Trophoblast cell (in vitro differentiated cells and primary cell): Measurements from ENCODE around the gene POPDC2.

Experiments
- DNase-seq, 2 donors: peaks; one replicate each; pipeline ENCODE4 v3.0.0-alpha.2; 2016
- H2AFZ ChIP-seq: 2 replicates; pipeline ENCODE4 v1.6.1; 2013; ENCODE audit warnings: low read length, moderate library complexity, mild to moderate bottlenecking; ENCODE audit not compliant: insufficient read depth, poor library complexity
- H2AK5ac ChIP-seq: 2 replicates; pipeline ENCODE4 v1.6.1; 2013; ENCODE audit warnings: mild to moderate bottlenecking, low read length
- H2BK120ac ChIP-seq: 2 replicates; pipeline ENCODE4 v1.6.1; 2013; ENCODE audit warnings: low read length, mild to moderate bottlenecking, moderate library complexity; ENCODE audit not compliant: insufficient read depth, poor library complexity
- H2BK12ac ChIP-seq: 2 replicates; pipeline ENCODE4 v1.6.1; 2013; ENCODE audit warnings: mild to moderate bottlenecking, low read length, moderate library complexity
- H2BK5ac ChIP-seq: 2 replicates; pipeline ENCODE4 v1.6.1; 2013; ENCODE audit warnings: low read length, low read depth, moderate library complexity, mild to moderate bottlenecking; ENCODE audit not compliant: poor library complexity
- H3K14ac ChIP-seq: 2 replicates; pipeline ENCODE4 v1.6.1; 2013; ENCODE audit warnings: mild to moderate bottlenecking, low read length
- H3K18ac ChIP-seq: 2 replicates; pipeline ENCODE4 v1.6.1; 2013; ENCODE audit warnings: mild to moderate bottlenecking, low read length
- H3K23ac ChIP-seq: 2 replicates; pipeline ENCODE4 v1.6.1; 2013; ENCODE audit warnings: low read length
- H3K27ac ChIP-seq: 2 replicates; pipeline ENCODE4 v1.5.1; 2013; ENCODE audit warnings: low read depth, mild to moderate bottlenecking, inconsistent platforms, low read length, moderate library complexity
- H3K27me3 ChIP-seq: 2 replicates; pipeline ENCODE4 v1.6.1; 2013; ENCODE audit warnings: inconsistent platforms, mild to moderate bottlenecking, low read length, moderate library complexity; ENCODE audit not compliant: insufficient read depth
- H3K36me3 ChIP-seq, 2 experiments: 1 replicate in 1 of 2; 2 replicates in 1 of 2; pipeline ENCODE4 v1.6.1; 2013; ENCODE audit warnings: low read length in 2 of 2, mild to moderate bottlenecking in 2 of 2, moderate library complexity in 1 of 2; ENCODE audit not compliant: insufficient read depth in 2 of 2, control insufficient read depth in 1 of 2
- H3K4ac ChIP-seq: 2 replicates; pipeline ENCODE4 v1.6.1; 2013; ENCODE audit warnings: low read depth, mild to moderate bottlenecking, low read length, moderate library complexity
- H3K4me1 ChIP-seq, 2 experiments: 1 replicate in 1 of 2; 2 replicates in 1 of 2; pipeline ENCODE4 v1.6.1; 2013; ENCODE audit warnings: low read length in 2 of 2, mild to moderate bottlenecking in 2 of 2, moderate library complexity in 1 of 2; ENCODE audit not compliant: insufficient read depth in 2 of 2, control insufficient read depth in 1 of 2
- H3K4me2 ChIP-seq: 2 replicates; pipeline ENCODE4 v1.6.1; 2013; ENCODE audit warnings: inconsistent platforms, mild to moderate bottlenecking, low read length, moderate library complexity
- H3K4me3 ChIP-seq: 2 replicates; pipeline ENCODE4 v1.5.1; 2013; ENCODE audit warnings: mild to moderate bottlenecking, low read depth, low read length, inconsistent platforms
- H3K79me1 ChIP-seq: one replicate; pipeline ENCODE4 v1.6.1; 2013; ENCODE audit warnings: low read length
- H3K79me2 ChIP-seq: 2 replicates; pipeline ENCODE4 v1.6.1; 2013; ENCODE audit warnings: low read length, mild to moderate bottlenecking; ENCODE audit not compliant: control insufficient read depth, insufficient read depth, poor library complexity
- H3K9ac ChIP-seq: 2 replicates; pipeline ENCODE4 v1.6.1; 2013; ENCODE audit warnings: mild to moderate bottlenecking, low read length
- H3K9me3 ChIP-seq: 2 replicates; pipeline ENCODE4 v1.6.1; 2013; ENCODE audit warnings: low read depth, mild to moderate bottlenecking, control low read depth, inconsistent platforms, low read length; ENCODE audit not compliant: insufficient read depth
- H4K12ac ChIP-seq: 2 replicates; pipeline ENCODE4 v1.6.1; 2013; ENCODE audit warnings: low read depth, mild to moderate bottlenecking, low read length, moderate library complexity
- H4K8ac ChIP-seq: 2 replicates; pipeline ENCODE4 v1.6.1; 2013; ENCODE audit warnings: low read depth, mild to moderate bottlenecking, low read length, moderate library complexity
- H4K91ac ChIP-seq: one replicate; pipeline ENCODE4 v1.6.1; 2013; ENCODE audit warnings: low read depth, mild to moderate bottlenecking, low read length, moderate library complexity
- WGBS: extraction: QIAGEN DNeasy Blood & Tissue Kit; methylation state at CpG from one replicate; pipeline ENCODE4 v1.1.7; 2013; ENCODE audit warnings: missing lambda C conversion rate; ENCODE audit not compliant: insufficient read length, insufficient coverage; ENCODE audit errors: extremely low coverage; 5-methylcytosine and 5-hydroxymethylcytosine counted together

The POPDC2 gene

GRCh38 chr3:119647171-119647570, 13.2 kb downstream of the POPDC2 start:
- Histone ChIP-seq H2BK5ac (no peak overlapping the region), H3K9ac (no peak overlapping the region), H3K36me3 (peaks cover 14 to 42% of the 10 kb centered on the region in 2 experiments), H2BK120ac (no peak overlapping the region), H2AK5ac (no peak overlapping the region), H2AFZ (no peak overlapping the region), H3K79me2 (no peaks in the 10 kb centered on the region), H3K79me1 (no peaks in the 10 kb centered on the region), H3K27me3 (no peaks in the 10 kb centered on the region), H2BK12ac (no peak overlapping the region), H4K12ac (no peak overlapping the region), H4K91ac (no peak overlapping the region), H3K4me1 (no peaks in the 10 kb centered on the region), H4K8ac (no peak overlapping the region), H3K23ac (no peak overlapping the region), H3K14ac (no peak overlapping the region), H3K27ac (no peak overlapping the region), H3K4me2 (no peak overlapping the region), H3K18ac (no peak overlapping the region), H3K9me3 (no peaks in the 10 kb centered on the region), H3K4me3 (no peak overlapping the region), H3K4ac (no peak overlapping the region)
- no CpG with 5 or more reads among the region's 2 CpGs for WGBS
- no peak for DNase-seq

DNA sequence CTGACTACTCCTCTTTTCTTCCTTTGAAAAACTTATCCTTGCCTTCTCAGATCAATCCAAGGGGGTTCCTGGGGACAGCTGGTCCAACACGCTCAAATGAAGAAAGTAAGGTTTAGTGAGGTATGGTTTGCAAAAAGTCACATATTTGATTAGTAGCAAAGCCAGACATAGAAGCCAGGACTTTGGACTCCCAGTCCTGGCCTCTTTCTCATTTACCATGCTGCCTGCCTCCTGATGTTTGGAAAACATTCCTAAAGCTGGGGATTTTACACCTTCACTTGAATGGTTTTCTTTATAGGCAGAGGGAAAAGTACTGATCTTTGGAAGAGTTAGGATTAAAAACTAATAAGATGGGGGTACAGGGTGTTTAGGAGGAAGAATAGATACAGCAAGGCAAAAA, 14.6 kb downstream of the POPDC2 start:
- no peaks in the 10 kb centered on the region for H3K79me1 ChIP-seq
- no peak overlapping the region for H3K4ac ChIP-seq
- H3K27me3 ChIP-seq, result no peaks in the 10 kb centered on the region
- H3K79me2 ChIP-seq, result no peaks in the 10 kb centered on the region
- peaks cover 19 to 47% of the 10 kb centered on the region in 2 experiments for H3K36me3 ChIP-seq
- H2BK5ac ChIP-seq, result no peak overlapping the region
- DNase-seq, result no peak
- no peak overlapping the region for H3K23ac ChIP-seq
- no peak overlapping the region for H2BK120ac ChIP-seq
- H4K91ac ChIP-seq, result no peak overlapping the region
- H2AK5ac ChIP-seq, result no peak overlapping the region
- no peak overlapping the region for H4K12ac ChIP-seq
- H3K27ac ChIP-seq, result no peak overlapping the region
- H2AFZ ChIP-seq, result no peak overlapping the region
- no peak overlapping the region for H2BK12ac ChIP-seq
- no peak overlapping the region for H3K4me3 ChIP-seq
- no peak overlapping the region for H3K9ac ChIP-seq
- H3K18ac ChIP-seq, result no peak overlapping the region
- H3K4me2 ChIP-seq, result no peak overlapping the region
- H3K9me3 ChIP-seq, result peaks cover 2% of the 10 kb centered on the region
- no peak overlapping the region for H4K8ac ChIP-seq
- no peak overlapping the region for H3K14ac ChIP-seq
- WGBS, result no CpG with 5 or more reads among the region's 1 CpG
- no peaks in the 10 kb centered on the region for H3K4me1 ChIP-seq

- no peak overlapping the region for H3K4me2 ChIP-seq
- no peak overlapping the region for H3K27ac ChIP-seq
- H2AFZ ChIP-seq, result no peak overlapping the region
- H3K4me3 ChIP-seq, result no peak overlapping the region
- DNase-seq, result no peak
- no peak overlapping the region for H3K14ac ChIP-seq
- H4K91ac ChIP-seq, result no peak overlapping the region
- H3K4me1 ChIP-seq, result no peaks in the 10 kb centered on the region
- peaks cover 2% of the 10 kb centered on the region for H3K9me3 ChIP-seq
- H2BK120ac ChIP-seq, result no peak overlapping the region
- no peak overlapping the region for H2AK5ac ChIP-seq
- H3K79me2 ChIP-seq, result no peaks in the 10 kb centered on the region
- no peaks in the 10 kb centered on the region for H3K27me3 ChIP-seq
- no peak overlapping the region for H2BK12ac ChIP-seq
- H3K18ac ChIP-seq, result no peak overlapping the region
- no peak overlapping the region for H3K23ac ChIP-seq
- H3K9ac ChIP-seq, result no peak overlapping the region
- H4K8ac ChIP-seq, result no peak overlapping the region
- H3K79me1 ChIP-seq, result no peaks in the 10 kb centered on the region
- H2BK5ac ChIP-seq, result no peak overlapping the region
- H3K36me3 ChIP-seq, result peaks cover 19 to 47% of the 10 kb centered on the region in 2 experiments
- no CpG with 5 or more reads among the region's 1 CpG for WGBS
- H3K4ac ChIP-seq, result no peak overlapping the region
- no peak overlapping the region for H4K12ac ChIP-seq
These were observed 15.9 kb downstream of the POPDC2 start for GRCh38 chr3:119644481-119644880.

GRCh38 chr3:119643528-119643927, 16.9 kb downstream of the POPDC2 start:
- no peak overlapping the region for H2BK12ac ChIP-seq
- no peak overlapping the region for H3K23ac ChIP-seq
- H3K4me1 ChIP-seq, result peaks cover 2 to 4% of the 10 kb centered on the region in 2 experiments
- H3K79me2 ChIP-seq, result no peaks in the 10 kb centered on the region
- no peak overlapping the region for H3K14ac ChIP-seq
- H2BK5ac ChIP-seq, result no peak overlapping the region
- no peak overlapping the region for H3K27ac ChIP-seq
- no peak overlapping the region for H2AK5ac ChIP-seq
- peaks cover 19 to 43% of the 10 kb centered on the region in 2 experiments for H3K36me3 ChIP-seq
- no peak overlapping the region for H3K9ac ChIP-seq
- no peak overlapping the region for H3K4ac ChIP-seq
- no peak overlapping the region for H4K12ac ChIP-seq
- H2BK120ac ChIP-seq, result no peak overlapping the region
- H3K18ac ChIP-seq, result no peak overlapping the region
- DNase-seq, result no peak
- no peaks in the 10 kb centered on the region for H3K27me3 ChIP-seq
- no peak overlapping the region for H4K8ac ChIP-seq
- H3K4me3 ChIP-seq, result no peak overlapping the region
- peaks cover 4% of the 10 kb centered on the region for H3K79me1 ChIP-seq
- H4K91ac ChIP-seq, result no peak overlapping the region
- no CpG with 5 or more reads among the region's 2 CpGs for WGBS
- H3K9me3 ChIP-seq, result peaks cover 2% of the 10 kb centered on the region
- H3K4me2 ChIP-seq, result no peak overlapping the region
- no peak overlapping the region for H2AFZ ChIP-seq
